GM12878 (cell line): ENCODE measurements around the gene ESYT2.

Experiments used
- CHD4 ChIP-seq: fragments of 200-600 bp; sonication (generic); IDR thresholded peaks from 2 replicates; pipeline ENCODE4 v1.6.1; 2016; ENCODE audit warnings: mild to moderate bottlenecking
- CTCF ChIP-seq, 3 experiments: IDR thresholded peaks in 2 of 3; conservative IDR thresholded peaks in 1 of 3; 2 replicates each; pipeline ENCODE4 v1.5.1; 2011; ENCODE audit warnings: low read depth in 3 of 3, low read length in 3 of 3, mild to moderate bottlenecking in 3 of 3, control low read depth in 2 of 3, moderate library complexity in 2 of 3, inconsistent platforms in 1 of 3, mixed read lengths in 1 of 3; ENCODE audit not compliant: control insufficient read depth in 2 of 3, insufficient read depth in 1 of 3; ENCODE audit errors: extremely low read depth in 1 of 3
- HDAC2 ChIP-seq: fragments of 200-600 bp; sonication (generic); IDR thresholded peaks from 2 replicates; pipeline ENCODE4 v1.6.1; 2017
- HDGF ChIP-seq: fragments of 450-650 bp; IDR thresholded peaks from 2 replicates; pipeline ENCODE4 v1.6.1; 2016; ENCODE audit warnings: antibody characterized with exemption
- SIX5 ChIP-seq: IDR thresholded peaks from 2 replicates; pipeline ENCODE4 v1.6.1; 2011; ENCODE audit warnings: mild to moderate bottlenecking, low read depth, low read length, moderate library complexity; ENCODE audit not compliant: severe bottlenecking
- SREBF2 ChIP-seq: IDR thresholded peaks from 2 replicates; pipeline ENCODE4 v1.6.1; 2012; ENCODE audit warnings: mild to moderate bottlenecking, low read length
- SRF ChIP-seq, 2 experiments: IDR thresholded peaks; 2 replicates each; pipeline ENCODE4 v1.6.1; 2011; ENCODE audit warnings: low read depth in 2 of 2, low read length in 2 of 2, mild to moderate bottlenecking in 1 of 2, moderate library complexity in 1 of 2
- TARDBP ChIP-seq: IDR thresholded peaks from 2 replicates; pipeline ENCODE4 v1.6.1; 2016; ENCODE audit warnings: borderline replicate concordance
- TBL1XR1 ChIP-seq: IDR thresholded peaks from 2 replicates; pipeline ENCODE4 v1.6.1; 2012; ENCODE audit warnings: low read depth, low read length, improper control_type of control experiment
- ZNF384 ChIP-seq: IDR thresholded peaks from 2 replicates; pipeline ENCODE4 v1.6.1; 2012; ENCODE audit warnings: low read depth, mild to moderate bottlenecking, low read length, improper control_type of control experiment, borderline replicate concordance

- peak in 1 of 3 experiments; percentile 34; a peak in 1 of 6 replicates for TF ChIP-seq CTCF (IDR thresholded peaks at IDR 0.05 in 2 of 3, conservative IDR thresholded peaks at IDR 0.05 in 1 of 3; ENCODE audit: control insufficient read depth in 2 of 3, extremely low read depth in 1 of 3, insufficient read depth in 1 of 3, low read depth in 3 of 3, low read length in 3 of 3)
- TF ChIP-seq SIX5: no peak
- TF ChIP-seq TARDBP: no peak; the same call in 1 of the 2 replicates
- TF ChIP-seq ZNF384: no peak
- no peak for TF ChIP-seq CHD4
- TF ChIP-seq HDGF: peak; percentile 80; the same call in 1 of the 2 replicates
- TF ChIP-seq HDAC2: no peak
- no peak for TF ChIP-seq SRF (IDR thresholded peaks at IDR 0.05; ENCODE audit: low read depth in 2 of 2, low read length in 2 of 2)
- no peak for TF ChIP-seq SREBF2
- TF ChIP-seq TBL1XR1: no peak
Observed at GRCh38 chr7:158818325-158819213, 10.7 kb downstream of the ESYT2 start.
